ENCODE results near the gene NKIRAS1. TPM values are rescaled to one million over a fixed set of nuclear protein-coding genes. Genes with fewer than 3 reads are reported as not detected.
"Not testable (repeated sequence)": the region's sequence is repeated elsewhere in the genome, so short reads cannot be mapped to it uniquely, and the experiment has no call there.

The NKIRAS1 gene
- total and polyA plus RNA-seq, 2 of the 8 experiments (the other 6 are each of a cell fraction or from before 2014, with no cell fraction given) = 3.4 to 7.0 TPM

GRCh38 chr3:23881993-23882392, 34.8 kb downstream of the NKIRAS1 start:
- Histone ChIP-seq H3K36me3 (ENCODE audit: control insufficient read depth in 2 of 4, insufficient read depth in 4 of 4, low read length in 3 of 4) (peaks cover 0 to 28% (median 10%) of the 10 kb centered on the region in 4 experiments; a peak in 7 of 8 replicates), H3K79me2 (ENCODE audit: control insufficient read depth in 1 of 2, insufficient read depth in 2 of 2, low read length in 2 of 2) (peaks cover 3 to 57% of the 10 kb centered on the region in 2 experiments; a peak in 3 of 4 replicates), H3K9me3 (ENCODE audit: insufficient read depth in 2 of 2, low read depth in 1 of 2, low read length in 1 of 2) (peaks cover 9 to 17% of the 10 kb centered on the region in 2 experiments; a peak in 3 of 4 replicates)
- H3K9ac ChIP-seq (replicated peaks in 1 of 4; ENCODE audit: extremely low read depth in 1 of 4, low read depth in 3 of 4, low read length in 3 of 4); H3K18ac ChIP-seq (ENCODE audit: extremely low read depth, low read length); DNase-seq (ENCODE audit: low read depth in 1 of 2, low spot score in 2 of 2); H3K56ac ChIP-seq (replicated peaks; ENCODE audit: insufficient read length, low read depth, low read length); H3K23me2 ChIP-seq (ENCODE audit: low read depth, low read length); H3K23ac ChIP-seq (ENCODE audit: insufficient read length); H3K4ac ChIP-seq (replicated peaks; ENCODE audit: insufficient read length, low read depth, low read length); H3K27ac ChIP-seq (ENCODE audit: low read depth, low read length); H3K4me3 ChIP-seq (ENCODE audit: extremely low read depth in 1 of 4, insufficient read depth in 2 of 4, low read depth in 3 of 4, low read length in 4 of 4); H2BK20ac ChIP-seq (ENCODE audit: low read length); H2AK5ac ChIP-seq (ENCODE audit: low read depth, low read length); H3K14ac ChIP-seq (ENCODE audit: insufficient read length); H3K27me3 ChIP-seq (replicated peaks in 1 of 4; ENCODE audit: control insufficient read depth in 3 of 4, extremely low read depth in 1 of 4, insufficient read depth in 3 of 4, low read length in 3 of 4); H2BK5ac ChIP-seq (ENCODE audit: low read depth, low read length); H2AFZ ChIP-seq (ENCODE audit: low read length); H4K20me1 ChIP-seq (replicated peaks in 1 of 2; ENCODE audit: control insufficient read depth in 1 of 2, insufficient read depth in 2 of 2, low read length in 2 of 2); H3K4me2 ChIP-seq (ENCODE audit: insufficient read depth in 1 of 2, low read depth in 2 of 2, low read length in 2 of 2); H2BK120ac ChIP-seq (replicated peaks; ENCODE audit: low read depth, low read length); H2BK12ac ChIP-seq (ENCODE audit: low read depth, low read length); H4K8ac ChIP-seq (ENCODE audit: extremely low read depth, insufficient read depth, low read length); FAIRE-seq; H3K4me1 ChIP-seq (replicated peaks in 1 of 4; ENCODE audit: control insufficient read depth in 3 of 4, insufficient read depth in 4 of 4, low read length in 3 of 4); H3K79me1 ChIP-seq (ENCODE audit: low read depth, low read length); H2BK15ac ChIP-seq (ENCODE audit: low read length); H4K91ac ChIP-seq (replicated peaks; ENCODE audit: insufficient read length, low read length); H4K5ac ChIP-seq (ENCODE audit: insufficient read length, low read depth, low read length): not testable (repeated sequence)
- 94% methylated on average over 4 of the region's 4 CpGs; no CpG with 5 or more reads in 1 of the 2 experiments for WGBS, 2 experiments (ENCODE audit: extremely low coverage in 1 of 2, insufficient coverage in 1 of 2, insufficient read length in 1 of 2, insufficient replicate concordance in 2 of 2, low coverage in 1 of 2, low lambda C conversion rate in 2 of 2, missing lambda C conversion rate in 1 of 2)
- CTCF ChIA-PET (ENCODE audit: partially characterized antibody) = interaction anchor here (0.6 to 3.4 kb wide), 8 partner anchors 8 to 122 kb away, joined by 3 to 15 read pairs (median 3); no protein-coding TSS in a partner anchor
- POLR2A ChIA-PET (ENCODE audit: partially characterized antibody) = interaction anchor here (0.6 to 4.7 kb wide), 4 partner anchors 10 to 176 kb away, joined by 3 to 45 read pairs (median 6); partner anchors contain the start of genes NKIRAS1 and RPL15

Data from H1 (cell line).